ENCODE data around the gene TMEM181. TPM values are rescaled to one million over a fixed set of nuclear protein-coding genes. Genes with fewer than 3 reads are reported as not detected.

The TMEM181 gene
- total RNA-seq, 4 donors from 2014 or later = 21.6 to 31.6 (median 26.0) TPM

GRCh38 chr6:158627940-158628211 lies 68.0 kb downstream of the TMEM181 start:
- peaks cover 15 to 66% (median 56%) of the 10 kb centered on the region in 4 donors for H3K36me3 ChIP-seq
- 86% methylated on average over 8 of the region's 9 CpGs for WGBS
- no peak overlapping the region for H3K4me3 ChIP-seq
- peaks cover 13 to 25% (median 23%) of the 10 kb centered on the region in 4 donors for H3K4me1 ChIP-seq
- no peaks in the 10 kb centered on the region for H3K9me3 ChIP-seq
- H3K27me3 ChIP-seq = no peaks in the 10 kb centered on the region
- intact Hi-C loops (cut with DNase I) = no loop called here
- H3K27ac ChIP-seq (replicated peaks in 1 of 4) = no peak overlapping the region
- TF ChIP-seq POLR2A (IDR thresholded peaks at IDR 0.05; ENCODE audit: low read depth) = no peak
- TF ChIP-seq POLR2AphosphoS5 (IDR thresholded peaks at IDR 0.05) = no peak
- TF ChIP-seq CTCF (IDR thresholded peaks at IDR 0.05) = no peak
- no peak for TF ChIP-seq EP300 (IDR thresholded peaks at IDR 0.05)
- DNase-seq (ENCODE audit: extremely low spot score) = peak; percentile 57

- TF ChIP-seq CTCF (IDR thresholded peaks at IDR 0.05) = no peak
- TF ChIP-seq POLR2AphosphoS5 (IDR thresholded peaks at IDR 0.05) = no peak
- no peak for TF ChIP-seq POLR2A (IDR thresholded peaks at IDR 0.05; ENCODE audit: low read depth)
- TF ChIP-seq EP300 (IDR thresholded peaks at IDR 0.05) = no peak
- intact Hi-C loops (cut with DNase I) = no loop called here
- peak; percentile 60 for DNase-seq (ENCODE audit: extremely low spot score)
- Histone ChIP-seq H3K4me3 (no peak overlapping the region), H3K27ac (replicated peaks in 1 of 4) (no peak overlapping the region), H3K36me3 (peaks cover 15 to 70% (median 59%) of the 10 kb centered on the region in 4 donors), H3K27me3 (no peaks in the 10 kb centered on the region), H3K9me3 (no peaks in the 10 kb centered on the region), H3K4me1 (peaks cover 13 to 25% (median 23%) of the 10 kb centered on the region in 4 donors)
- no CpG with 5 or more reads among the region's 17 CpGs for whole genome bisulfite sequencing
These were observed 68.7 kb downstream of the TMEM181 start for GRCh38 chr6:158628542-158628941.

GRCh38 chr6:158629367-158630221 lies 69.7 kb downstream of the TMEM181 start:
- Histone ChIP-seq H3K4me1 (peaks cover 13 to 25% (median 23%) of the 10 kb centered on the region in 4 donors), H3K9me3 (no peaks in the 10 kb centered on the region), H3K36me3 (peaks cover 15 to 65% (median 52%) of the 10 kb centered on the region in 4 donors), H3K4me3 (no peak overlapping the region), H3K27me3 (no peaks in the 10 kb centered on the region), H3K27ac (replicated peaks in 1 of 4) (peak overlapping the region in 3 of 4 donors; percentile 62 to 80 (median 72))
- TF ChIP-seq CTCF (IDR thresholded peaks at IDR 0.05) = peak in 1 of 3 experiments; percentile 8
- TF ChIP-seq POLR2A (IDR thresholded peaks at IDR 0.05; ENCODE audit: low read depth) = no peak
- TF ChIP-seq EP300 (IDR thresholded peaks at IDR 0.05) = no peak
- TF ChIP-seq POLR2AphosphoS5 (IDR thresholded peaks at IDR 0.05) = no peak
- peak; percentile 66 for DNase-seq (ENCODE audit: extremely low spot score)
- intact Hi-C loops (cut with DNase I) = loop anchor here (10.0 kb wide), 1 partner anchor 65 kb away; no protein-coding TSS in a partner anchor
- 91% methylated on average over 19 of the region's 20 CpGs for WGBS

GRCh38 chr6:158630938-158631616 lies 71.2 kb downstream of the TMEM181 start:
- intact Hi-C loops (cut with DNase I) = loop anchor here (10.0 kb wide), 1 partner anchor 64 kb away; no protein-coding TSS in a partner anchor
- Histone ChIP-seq H3K27me3 (no peaks in the 10 kb centered on the region), H3K36me3 (peaks cover 6 to 63% (median 50%) of the 10 kb centered on the region in 4 donors), H3K4me1 (peaks cover 13 to 25% (median 23%) of the 10 kb centered on the region in 4 donors), H3K27ac (replicated peaks in 1 of 4) (peak overlapping the region; percentile 62 to 80 (median 72)), H3K9me3 (no peaks in the 10 kb centered on the region), H3K4me3 (peak overlapping the region in 1 of 4 donors; percentile 27)
- TF ChIP-seq EP300 (IDR thresholded peaks at IDR 0.05) (no peak), POLR2AphosphoS5 (IDR thresholded peaks at IDR 0.05) (peak in 1 of 2 donors; percentile 61)
- 72% methylated on average over 15 of the region's 19 CpGs for WGBS
- DNase-seq (ENCODE audit: extremely low spot score) = peak; percentile 90

Measured in esophagus muscularis mucosa (tissue), 4 donors.